Superior temporal gyrus (tissue), 1 donor: Measurements from ENCODE around the gene MAT2A.
"Not testable (repeated sequence)": the region's sequence is repeated elsewhere in the genome, so short reads cannot be mapped to it uniquely, and the experiment has no call there.

ENCODE experiments used
- DNase-seq: peaks from one replicate; pipeline ENCODE4 v3.0.0-alpha.2; 2016; ENCODE audit errors: extremely low spot score

Gene MAT2A

GRCh38 chr2:85524336-85524908, 14.5 kb upstream of the MAT2A start:
- peak; percentile 62 for DNase-seq

GRCh38 chr2:85525029-85525428, 13.9 kb upstream of the MAT2A start:
- no peak for DNase-seq

- peak; percentile 3 for DNase-seq
These were observed 13.4 kb upstream of the MAT2A start for GRCh38 chr2:85525567-85525966.

- no peak for DNase-seq
These were observed 11.2 kb upstream of the MAT2A start for GRCh38 chr2:85527787-85528186.

- DNase-seq = no peak
These were observed 10.6 kb upstream of the MAT2A start for GRCh38 chr2:85528355-85528754.

- no peak for DNase-seq
These were observed 9.2 kb upstream of the MAT2A start for GRCh38 chr2:85529809-85530208.

- no peak for DNase-seq
These were observed 7.4 kb upstream of the MAT2A start for GRCh38 chr2:85531589-85531988.

GRCh38 chr2:85534099-85534498, 4.9 kb upstream of the MAT2A start:
- no peak for DNase-seq

- DNase-seq = peak; percentile 22
These were observed 4.1 kb upstream of the MAT2A start for GRCh38 chr2:85534881-85535280.

GRCh38 chr2:85536479-85536878, 2.5 kb upstream of the MAT2A start:
- peak; percentile 66 for DNase-seq

GRCh38 chr2:85537600-85538506, 1.1 kb upstream of the MAT2A start:
- peak; percentile 77 for DNase-seq

- peak; percentile 48 for DNase-seq
These were observed 579 bp downstream of the MAT2A start for GRCh38 chr2:85539361-85540132.

- peak; percentile 48 for DNase-seq
These were observed 1.2 kb downstream of the MAT2A start for GRCh38 chr2:85540133-85540648.

GRCh38 chr2:85541262-85541661, 2.3 kb downstream of the MAT2A start:
- DNase-seq = peak; percentile 21

GRCh38 chr2:85541753-85542457, 2.9 kb downstream of the MAT2A start:
- DNase-seq = peak; percentile 41

GRCh38 chr2:85542777-85543176, 3.8 kb downstream of the MAT2A start:
- no peak for DNase-seq

GRCh38 chr2:85544254-85544691, 5.3 kb downstream of the MAT2A start:
- not testable (repeated sequence) for DNase-seq

- DNase-seq = not testable (repeated sequence)
These were observed 6.2 kb downstream of the MAT2A start for GRCh38 chr2:85544915-85545779.

GRCh38 chr2:85545780-85546240, 6.8 kb downstream of the MAT2A start:
- no peak for DNase-seq

- peak; percentile 18 for DNase-seq
These were observed 8.3 kb downstream of the MAT2A start for GRCh38 chr2:85547089-85547858.
